Measurements from ENCODE around the gene RPL10. TPM values are rescaled to one million over a fixed set of nuclear protein-coding genes. Genes with fewer than 3 reads are reported as not detected.
"Not testable (repeated sequence)": the region's sequence is repeated elsewhere in the genome, so short reads cannot be mapped to it uniquely, and the experiment has no call there.

Gene RPL10
- total RNA-seq, 1 experiment from 2014 or later: 2,876 TPM

GRCh38 chrX:154373340-154374306, 24.6 kb upstream of the RPL10 start:
- in situ Hi-C loops (cut with HindIII; ENCODE audit: low pct_unique_long_range_greater_than_20kb, low sequenced_read_pairs): no loop called here
- DNase-seq (ENCODE audit: low read depth): peak; percentile 83

- peak; percentile 52 for DNase-seq (ENCODE audit: low read depth)
- in situ Hi-C loops (cut with HindIII; ENCODE audit: low pct_unique_long_range_greater_than_20kb, low sequenced_read_pairs): no loop called here
These were observed 23.6 kb upstream of the RPL10 start, which contains the start of gene FLNA for GRCh38 chrX:154374313-154375155. Gene FLNA (minus strand): TSS chrX:154374634. CDS start chrX:154371245, 3,389 bp downstream.

- peak; percentile 23 for DNase-seq (ENCODE audit: low read depth)
- in situ Hi-C loops (cut with HindIII; ENCODE audit: low pct_unique_long_range_greater_than_20kb, low sequenced_read_pairs): no loop called here
These were observed 23.0 kb upstream of the RPL10 start for GRCh38 chrX:154375156-154375504.

GRCh38 chrX:154376774-154377173, 21.4 kb upstream of the RPL10 start:
- in situ Hi-C loops (cut with HindIII; ENCODE audit: low pct_unique_long_range_greater_than_20kb, low sequenced_read_pairs): no loop called here
- DNase-seq (ENCODE audit: low read depth): no peak

- DNase-seq (ENCODE audit: low read depth): no peak
- in situ Hi-C loops (cut with HindIII; ENCODE audit: low pct_unique_long_range_greater_than_20kb, low sequenced_read_pairs): no loop called here
These were observed 19.9 kb upstream of the RPL10 start for GRCh38 chrX:154378059-154378798.

- DNase-seq (ENCODE audit: low read depth): peak; percentile 98
- in situ Hi-C loops (cut with HindIII; ENCODE audit: low pct_unique_long_range_greater_than_20kb, low sequenced_read_pairs): no loop called here
These were observed 19.2 kb upstream of the RPL10 start, which contains the start of gene EMD for GRCh38 chrX:154378799-154379568. Gene EMD (plus strand): TSS chrX:154379295. CDS start chrX:154379485, 190 bp downstream.

GRCh38 chrX:154379569-154379951, 18.6 kb upstream of the RPL10 start:
- DNase-seq (ENCODE audit: low read depth): no peak
- in situ Hi-C loops (cut with HindIII; ENCODE audit: low pct_unique_long_range_greater_than_20kb, low sequenced_read_pairs): no loop called here

- no peak for DNase-seq (ENCODE audit: low read depth)
- in situ Hi-C loops (cut with HindIII; ENCODE audit: low pct_unique_long_range_greater_than_20kb, low sequenced_read_pairs): no loop called here
These were observed 18.0 kb upstream of the RPL10 start for GRCh38 chrX:154380153-154380552.

GRCh38 chrX:154380787-154381186, 17.4 kb upstream of the RPL10 start:
- in situ Hi-C loops (cut with HindIII; ENCODE audit: low pct_unique_long_range_greater_than_20kb, low sequenced_read_pairs): no loop called here

GRCh38 chrX:154381271-154381670, 16.9 kb upstream of the RPL10 start:
- DNase-seq (ENCODE audit: low read depth): no peak
- in situ Hi-C loops (cut with HindIII; ENCODE audit: low pct_unique_long_range_greater_than_20kb, low sequenced_read_pairs): no loop called here

More at GRCh38 chrX:154380787-154381186, 17.4 kb upstream of the RPL10 start:
- no peak for DNase-seq (ENCODE audit: low read depth)

GRCh38 chrX:154382483-154383069, 15.6 kb upstream of the RPL10 start:
- in situ Hi-C loops (cut with HindIII; ENCODE audit: low pct_unique_long_range_greater_than_20kb, low sequenced_read_pairs): no loop called here
- no peak for DNase-seq (ENCODE audit: low read depth)

- in situ Hi-C loops (cut with HindIII; ENCODE audit: low pct_unique_long_range_greater_than_20kb, low sequenced_read_pairs): no loop called here
- DNase-seq (ENCODE audit: low read depth): no peak
These were observed 14.6 kb upstream of the RPL10 start for GRCh38 chrX:154383359-154384283.

GRCh38 chrX:154384284-154384892, 13.8 kb upstream of the RPL10 start:
- DNase-seq (ENCODE audit: low read depth): no peak
- in situ Hi-C loops (cut with HindIII; ENCODE audit: low pct_unique_long_range_greater_than_20kb, low sequenced_read_pairs): no loop called here

- DNase-seq (ENCODE audit: low read depth); in situ Hi-C loops (cut with HindIII; ENCODE audit: low pct_unique_long_range_greater_than_20kb, low sequenced_read_pairs): not testable (repeated sequence)
These were observed 10.1 kb upstream of the RPL10 start for GRCh38 chrX:154388094-154388493.

GRCh38 chrX:154388649-154389048, 9.5 kb upstream of the RPL10 start:
- DNase-seq (ENCODE audit: low read depth): not testable (repeated sequence)

More at GRCh38 chrX:154388649-154389048, 9.5 kb upstream of the RPL10 start:
- in situ Hi-C loops (cut with HindIII; ENCODE audit: low pct_unique_long_range_greater_than_20kb, low sequenced_read_pairs): not testable (repeated sequence)
